B cell (primary cell): ENCODE results near the gene DHRS12. TPM values are rescaled to one million over a fixed set of nuclear protein-coding genes. Genes with fewer than 3 reads are reported as not detected.

Experiments used
- ATAC-seq: fragments of 200-7000 bp; cut with Tn5 transposase; one replicate; pipeline ENCODE4 v1.10.0; 2021; ENCODE audit warnings: low read depth, mild to moderate bottlenecking, moderate number of reproducible peaks, moderate library complexity
- CTCF ChIA-PET: fragments of 350-600 bp; sonication (Branson Sonifier 250); formaldehyde crosslinking; loops from one replicate; lab custom pipeline; 2021; ENCODE audit warnings: antibody characterized with exemption, inconsistent platforms; lab: Charles Lee
- POLR2A ChIA-PET: fragments of 350-600 bp; sonication (Branson Sonifier 250); formaldehyde crosslinking; loops from one replicate; lab custom pipeline; 2021; ENCODE audit warnings: antibody characterized with exemption; lab: Charles Lee
- DNase-seq: peaks from one replicate; pipeline ENCODE4 v3.0.0; 2013
- H2AFZ ChIP-seq: 2 replicates; pipeline ENCODE4 v1.6.1; 2012; ENCODE audit warnings: mild to moderate bottlenecking, low read depth, low read length; ENCODE audit not compliant: insufficient read depth, poor library complexity, severe bottlenecking
- H3K27ac ChIP-seq, 2 donors: 1 replicate in 1 of 2; 2 replicates in 1 of 2; pipeline ENCODE4 v1.5.1; 2012 to 2013; ENCODE audit warnings: low read length in 2 of 2, mild to moderate bottlenecking in 2 of 2, moderate library complexity in 1 of 2
- H3K27me3 ChIP-seq, 4 experiments: fragments of 200-600 bp in 1 of 4; sonication (generic) in 1 of 4; replicated peaks in 1 of 4; 1 replicate in 2 of 4; 2 replicates in 2 of 4; pipeline versions ENCODE4 v1.6.1 to v1.7.0; 2013 to 2016; ENCODE audit warnings: low read length in 3 of 4, mild to moderate bottlenecking in 2 of 4, mixed read lengths in 1 of 4, moderate library complexity in 1 of 4; ENCODE audit not compliant: insufficient read depth in 4 of 4, control insufficient read depth in 3 of 4; ENCODE audit errors: control extremely low read depth in 1 of 4
- H3K36me3 ChIP-seq, 2 experiments: replicated peaks in 1 of 2; 1 replicate in 1 of 2; 2 replicates in 1 of 2; pipeline versions ENCODE4 v1.6.1 to v1.7.1; 2013; ENCODE audit warnings: low read length in 1 of 2; ENCODE audit not compliant: insufficient read depth in 2 of 2, control insufficient read depth in 1 of 2; ENCODE audit errors: control extremely low read depth in 1 of 2, extremely low read depth in 1 of 2
- H3K4me1 ChIP-seq, 2 donors: fragments of 200-600 bp in 1 of 2; sonication (generic) in 1 of 2; 1 replicate in 1 of 2; 2 replicates in 1 of 2; pipeline versions ENCODE4 v1.5.1 to v1.6.1; 2013 to 2017; ENCODE audit warnings: low read length in 2 of 2; ENCODE audit not compliant: control insufficient read depth in 2 of 2, insufficient read depth in 2 of 2
- H3K4me2 ChIP-seq: replicated peaks from 2 replicates; pipeline ENCODE3; 2012; ENCODE audit warnings: mild to moderate bottlenecking, low read depth, low read length; ENCODE audit not compliant: poor library complexity, severe bottlenecking
- H3K4me3 ChIP-seq, 5 experiments: fragments of 200-600 bp in 1 of 5; sonication (generic) in 1 of 5; 1 replicate in 3 of 5; 2 replicates in 2 of 5; pipeline versions ENCODE4 v1.5.1 to v1.7.0; 2011 to 2016; ENCODE audit warnings: low read length in 4 of 5, mild to moderate bottlenecking in 4 of 5, low read depth in 2 of 5, control low read depth in 1 of 5, moderate library complexity in 1 of 5; ENCODE audit not compliant: insufficient read depth in 1 of 5; ENCODE audit errors: control extremely low read depth in 1 of 5, extremely low read depth in 1 of 5
- H3K79me2 ChIP-seq: fragments of 200-600 bp; sonication (generic); one replicate; pipeline ENCODE4 v1.6.0; 2016; ENCODE audit warnings: low read length; ENCODE audit not compliant: control insufficient read depth, insufficient read depth
- H3K9ac ChIP-seq: fragments of 200-600 bp; sonication (generic); 2 replicates; pipeline ENCODE4 v1.6.1; 2017; ENCODE audit warnings: mild to moderate bottlenecking, low read length, moderate library complexity
- H3K9me3 ChIP-seq, 3 donors: one replicate each; pipeline versions ENCODE4 v1.6.1 to v1.7.1; 2013; ENCODE audit warnings: low read length in 2 of 3; ENCODE audit not compliant: control insufficient read depth in 2 of 3, insufficient read depth in 1 of 3; ENCODE audit errors: control extremely low read depth in 1 of 3
- H4K20me1 ChIP-seq: 2 replicates; pipeline ENCODE4 v1.6.0; 2012; ENCODE audit warnings: mild to moderate bottlenecking, low read length; ENCODE audit not compliant: insufficient read depth, control insufficient read depth, poor library complexity, severe bottlenecking
- H3K27ac Mint-ChIP-seq: one replicate; pipeline ENCODE4 v1.8.0; 2021; ENCODE audit warnings: mixed read lengths
- H3K27me3 Mint-ChIP-seq: one replicate; pipeline ENCODE4 v1.8.0; 2021; ENCODE audit warnings: mixed read lengths
- H3K4me1 Mint-ChIP-seq: one replicate; pipeline ENCODE4 v1.8.0; 2021; ENCODE audit warnings: mixed read lengths
- H3K4me3 Mint-ChIP-seq: one replicate; pipeline ENCODE4 v1.8.0; 2021; ENCODE audit warnings: mixed read lengths
- H3K9me3 Mint-ChIP-seq: one replicate; pipeline ENCODE4 v1.8.0; 2022; ENCODE audit warnings: mixed read lengths; ENCODE audit not compliant: insufficient read depth
- CTCF ChIP-seq: fragments of 200-600 bp; IDR thresholded peaks from one replicate; pipeline ENCODE4 v1.8.0; 2022; ENCODE audit warnings: antibody characterized with exemption, mild to moderate bottlenecking
- EZH2 ChIP-seq: IDR thresholded peaks from 2 replicates; pipeline ENCODE4 v1.6.1; 2012; ENCODE audit warnings: borderline replicate concordance, low read depth, mild to moderate bottlenecking, moderate library complexity, low read length; ENCODE audit not compliant: insufficient read depth, poor library complexity, severe bottlenecking
- WGBS: methylation state at CpG from one replicate; pipeline ENCODE4 v1.1.5; 2013; ENCODE audit warnings: missing lambda C conversion rate; ENCODE audit not compliant: insufficient coverage; 5-methylcytosine and 5-hydroxymethylcytosine counted together
- intact Hi-C: fragments of 100-400 bp; cut with micrococcal nuclease; formaldehyde crosslinking; loops from one replicate; pipeline ENCODE4 v1.10.0; 2022
- polyA plus RNA-seq: library from polyadenylated mRNA; depleted of rRNA; stranded (reverse); fragments of >200 nt; gene quantifications from 2 replicates; pipeline ENCODE4 v1.2.3, GENCODE V29; 2012
- total RNA-seq, 2 donors: library from RNA; stranded (reverse); fragments of 120-200 nt in 1 of 2; gene quantifications; 1 replicate in 1 of 2; 2 replicates in 1 of 2; pipeline versions ENCODE4 v1.2.3 to v1.2.4, GENCODE V29; 2013 to 2022

DHRS12 gene
- total and polyA plus RNA-seq, 2 donors (not counting 1 experiment from before 2014, with no cell fraction given): 12.0 to 23.2 TPM

DNA sequence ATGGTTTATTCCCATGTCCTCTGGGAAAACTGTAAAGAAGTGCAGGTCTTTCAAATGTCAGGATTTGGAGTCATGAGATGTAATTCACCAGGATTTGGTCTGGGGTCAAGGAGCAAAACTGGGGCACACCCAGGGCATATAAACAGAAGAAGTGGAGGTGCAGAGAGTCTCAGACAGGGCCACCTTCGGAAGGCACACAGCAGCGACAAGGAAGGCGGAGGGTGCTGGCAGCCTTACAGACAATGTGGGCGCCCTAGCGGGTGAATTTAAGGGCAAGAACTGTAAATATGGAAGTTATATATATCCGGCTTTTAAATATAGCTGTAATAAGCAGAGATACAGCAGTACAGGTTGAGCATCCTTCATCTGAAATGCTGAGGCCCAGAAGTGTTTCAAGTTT is 31.2 kb downstream of the DHRS12 start:
- H3K9ac ChIP-seq: no peak overlapping the region
- intact Hi-C loops: no loop called here
- Mint-ChIP-seq H3K27ac (no peak overlapping the region), H3K9me3 (no peaks in the 10 kb centered on the region), H3K4me3 (no peak overlapping the region), H3K4me1 (peaks cover 8% of the 10 kb centered on the region), H3K27me3 (no peaks in the 10 kb centered on the region)
- H3K79me2 ChIP-seq: no peaks in the 10 kb centered on the region
- peaks cover 0 to 9% of the 10 kb centered on the region in 2 donors for H3K4me1 ChIP-seq
- H3K9me3 ChIP-seq: peaks cover 0 to 6% (median 0%) of the 10 kb centered on the region in 3 donors
- no peaks in the 10 kb centered on the region for H4K20me1 ChIP-seq
- H3K27ac ChIP-seq: no peak overlapping the region
- ChIA-PET CTCF (interaction anchor here (0.8 kb wide), 1 partner anchor 59 kb away, joined by 3 read pairs; no protein-coding TSS in a partner anchor), POLR2A (interaction anchor here (0.6 kb wide), 1 partner anchor 18 kb away, joined by 4 read pairs; no protein-coding TSS in a partner anchor)
- H3K36me3 ChIP-seq: no peaks in the 10 kb centered on the region
- H3K27me3 ChIP-seq: no peaks in the 10 kb centered on the region
- H3K4me3 ChIP-seq: no peak overlapping the region
- no peak overlapping the region for H3K4me2 ChIP-seq
- TF ChIP-seq CTCF (no peak), EZH2 (no peak)
- WGBS: 100% methylated on average over 6 of the region's 6 CpGs
- H2AFZ ChIP-seq: no peak overlapping the region
- DNase-seq (no peak), ATAC-seq (no peak)

DNA sequence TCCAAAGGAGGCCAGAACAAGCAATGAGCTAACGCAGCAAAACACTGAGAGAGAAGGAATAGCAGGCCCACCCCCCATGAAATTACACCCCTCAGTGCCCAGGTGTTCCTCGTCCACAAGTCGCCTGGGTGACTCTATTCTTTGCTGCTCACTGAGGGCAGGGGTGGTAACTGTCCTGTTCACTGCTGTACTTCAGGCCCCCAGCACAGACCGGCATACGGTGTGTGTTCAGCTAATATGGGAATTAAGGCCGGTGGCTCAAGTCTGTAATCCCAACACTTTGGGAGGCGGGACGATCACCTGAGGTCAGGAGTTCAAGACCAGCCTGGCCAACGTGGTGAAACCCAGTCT is 31.9 kb downstream of the DHRS12 start:
- CTCF ChIA-PET: interaction anchor here (0.8 to 1.0 kb wide), 2 partner anchors 23 to 60 kb away, joined by 3 read pairs; no protein-coding TSS in a partner anchor
- POLR2A ChIA-PET: interaction anchor here (0.6 to 1.3 kb wide), 2 partner anchors 19 to 188 kb away, joined by 3 to 4 read pairs; partner anchors contain the start of gene WDFY2
- no peak for TF ChIP-seq CTCF
- no peak for TF ChIP-seq EZH2
- no peak for DNase-seq
- Histone ChIP-seq H3K9me3 (peaks cover 0 to 6% (median 0%) of the 10 kb centered on the region in 3 donors), H3K9ac (no peak overlapping the region), H3K4me1 (peaks cover 0 to 9% of the 10 kb centered on the region in 2 donors), H3K27ac (no peak overlapping the region), H3K79me2 (no peaks in the 10 kb centered on the region), H3K4me2 (no peak overlapping the region), H3K36me3 (peaks cover 0 to 4% of the 10 kb centered on the region in 2 experiments), H2AFZ (no peak overlapping the region), H3K27me3 (no peaks in the 10 kb centered on the region), H3K4me3 (no peak overlapping the region), H4K20me1 (no peaks in the 10 kb centered on the region)
- peaks cover 8% of the 10 kb centered on the region for H3K4me1 Mint-ChIP-seq
- no peak for ATAC-seq
- H3K4me3 Mint-ChIP-seq: no peak overlapping the region
- H3K27ac Mint-ChIP-seq: no peak overlapping the region
- intact Hi-C loops: no loop called here
- H3K9me3 Mint-ChIP-seq: no peaks in the 10 kb centered on the region
- WGBS: 95% methylated on average over 5 of the region's 9 CpGs
- no peaks in the 10 kb centered on the region for H3K27me3 Mint-ChIP-seq
